Stimulated activated CD8-positive, alpha-beta memory T cell treated with anti-CD3 and anti-CD28 coated beads, Interleukin-15, amount 100 ng/mL, for 24 hours (primary cell): Measurements from ENCODE around the gene PTAFR.

Experiments
- DNase-seq: peaks from one replicate; pipeline ENCODE4 v3.0.0-alpha.2; 2020; ENCODE audit warnings: low read depth

PTAFR gene

DNA sequence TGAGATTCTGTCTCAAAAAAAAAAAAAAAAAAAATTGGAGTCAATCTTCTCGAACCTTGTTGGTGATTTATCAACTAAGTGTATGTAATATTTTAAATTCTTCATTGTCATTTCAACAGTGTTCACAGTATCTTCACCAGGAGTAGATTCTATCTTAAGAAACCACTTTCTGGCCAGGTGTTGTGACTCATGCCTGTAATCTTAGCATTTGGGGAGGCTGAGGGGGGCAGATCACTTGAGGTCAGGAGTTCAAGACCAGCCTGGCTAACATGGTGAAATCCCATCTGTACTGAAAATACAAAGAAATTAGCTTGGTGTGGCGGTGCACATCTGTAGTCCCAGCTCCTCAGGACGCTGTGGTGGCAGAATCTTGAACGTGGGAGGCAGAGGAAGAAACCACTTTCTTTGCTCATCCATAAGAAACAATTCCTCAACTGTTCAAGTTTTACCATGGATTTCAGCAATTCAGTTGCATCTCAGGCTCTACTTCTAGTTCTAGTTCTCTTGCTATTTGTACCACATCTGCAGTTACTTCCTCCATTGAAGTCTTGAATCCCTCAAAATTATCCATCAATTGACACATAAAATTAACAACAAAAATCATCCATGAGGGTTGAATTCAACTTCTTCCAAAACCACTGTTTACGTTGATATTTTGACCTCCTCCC is 57.7 kb downstream of the PTAFR start:
- DNase-seq, result no peak

DNA sequence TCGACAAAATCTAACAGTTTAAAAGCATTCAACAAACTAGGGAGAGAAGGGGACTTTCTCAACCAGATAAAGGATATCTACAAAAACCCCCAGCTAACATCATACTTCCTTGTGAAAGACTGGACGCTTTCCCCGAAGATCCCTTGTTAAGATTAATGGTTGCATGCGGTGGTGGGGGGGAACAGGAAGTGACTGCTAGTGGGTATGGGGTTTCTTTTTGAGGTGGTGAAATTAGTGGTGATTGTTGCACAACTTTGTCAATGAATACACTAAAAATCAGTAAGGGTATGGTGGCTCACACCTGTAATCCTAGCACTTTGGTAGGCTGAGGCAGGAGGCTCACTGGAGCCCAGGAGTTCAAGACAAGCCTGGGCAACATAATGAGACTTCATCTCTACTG is 61.2 kb downstream of the PTAFR start:
- DNase-seq, result no peak

DNA sequence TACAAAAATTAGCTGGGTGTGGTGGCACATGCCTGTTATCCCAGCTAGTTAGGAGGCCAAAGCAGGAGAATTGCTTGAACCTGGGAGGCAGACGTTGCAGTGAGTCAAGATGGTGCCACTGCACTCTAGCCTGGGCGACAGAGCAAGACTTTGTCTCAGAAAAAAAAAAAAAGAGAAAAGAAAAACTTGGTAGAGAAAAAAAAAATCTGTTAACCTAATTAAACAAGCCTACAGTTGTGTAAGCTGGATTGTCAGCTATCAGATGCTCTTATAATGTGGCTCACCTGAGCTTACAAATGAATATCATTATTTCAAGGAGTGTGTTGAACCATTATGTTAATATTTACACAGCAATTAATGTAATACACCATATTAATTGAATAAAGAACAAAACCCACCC is 61.6 kb downstream of the PTAFR start:
- DNase-seq, result no peak

DNA sequence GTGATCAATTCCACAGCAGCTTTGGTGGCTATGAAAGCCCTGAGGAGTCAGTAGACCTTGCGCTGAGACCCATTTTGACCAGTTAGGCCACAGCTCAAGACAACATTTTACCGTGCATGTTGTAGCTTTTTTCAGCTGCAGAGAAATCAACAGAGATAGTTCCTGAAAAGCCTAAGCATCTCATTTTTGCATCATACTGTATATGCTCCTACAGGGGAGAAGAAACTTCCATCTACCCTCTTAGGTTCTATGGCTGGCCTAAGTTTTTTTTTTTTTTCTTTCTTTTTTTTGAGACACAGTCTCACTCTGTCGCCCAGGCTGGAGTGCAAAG is 63.3 kb downstream of the PTAFR start:
- no peak for DNase-seq

DNA sequence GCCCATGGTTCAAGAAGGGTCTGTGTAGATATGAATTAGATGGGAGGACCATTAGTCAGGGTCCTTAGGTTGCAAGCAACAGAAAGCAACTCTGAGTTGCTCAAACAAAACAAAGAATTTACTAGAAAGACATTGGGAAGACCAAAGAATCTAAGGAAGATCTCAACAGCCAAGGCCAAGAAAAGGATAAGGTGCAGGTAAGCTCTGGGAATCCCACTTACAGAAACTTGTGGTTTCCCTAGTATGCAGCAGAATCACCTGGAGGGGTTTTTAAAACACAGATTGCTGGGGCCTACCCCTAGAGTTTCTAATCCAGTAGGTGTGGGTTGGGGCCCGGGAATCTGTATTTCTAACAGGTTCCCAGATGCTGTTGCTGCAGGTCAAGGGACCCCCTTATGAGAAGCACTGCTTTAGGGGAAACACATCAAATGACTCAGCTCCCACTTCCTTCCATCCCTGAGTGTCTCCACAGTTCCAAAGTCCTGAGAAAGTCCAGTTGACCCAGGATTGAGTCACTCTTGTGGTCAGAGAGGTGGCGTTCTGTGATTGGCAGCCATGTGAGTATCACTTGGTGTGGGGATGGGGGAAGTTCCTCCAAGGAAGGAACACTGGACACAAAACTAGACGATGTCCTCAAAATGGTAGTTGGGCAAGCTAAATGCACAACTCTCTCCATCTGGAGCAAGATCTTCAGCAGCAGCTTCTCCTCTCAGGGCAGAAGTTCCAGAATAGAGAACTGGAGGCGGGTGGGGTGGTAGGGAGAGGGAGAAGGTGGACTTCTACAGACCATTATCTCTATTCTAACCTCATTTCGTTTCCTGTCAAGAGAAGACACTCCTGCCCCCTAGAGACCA is 63.9 kb downstream of the PTAFR start:
- DNase-seq, result no peak

DNA sequence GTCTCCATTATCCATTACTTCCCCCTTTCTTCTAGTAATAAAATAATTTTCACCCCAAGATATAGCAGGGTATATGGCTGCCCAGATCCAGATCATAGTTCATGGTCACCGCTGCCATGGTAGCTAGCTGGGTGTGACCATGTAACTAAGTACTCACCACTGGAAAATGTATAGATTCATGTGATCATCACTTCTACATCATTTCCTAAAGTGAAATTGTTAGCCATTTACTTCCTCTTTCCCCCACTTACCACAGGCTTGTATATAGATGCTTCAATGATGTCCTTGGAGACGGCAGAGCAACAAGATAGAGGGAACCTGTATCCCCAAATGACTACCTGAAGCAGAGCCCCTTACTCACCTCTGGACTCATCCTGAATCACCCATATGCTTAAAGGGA is 65.3 kb downstream of the PTAFR start:
- no peak for DNase-seq

DNA sequence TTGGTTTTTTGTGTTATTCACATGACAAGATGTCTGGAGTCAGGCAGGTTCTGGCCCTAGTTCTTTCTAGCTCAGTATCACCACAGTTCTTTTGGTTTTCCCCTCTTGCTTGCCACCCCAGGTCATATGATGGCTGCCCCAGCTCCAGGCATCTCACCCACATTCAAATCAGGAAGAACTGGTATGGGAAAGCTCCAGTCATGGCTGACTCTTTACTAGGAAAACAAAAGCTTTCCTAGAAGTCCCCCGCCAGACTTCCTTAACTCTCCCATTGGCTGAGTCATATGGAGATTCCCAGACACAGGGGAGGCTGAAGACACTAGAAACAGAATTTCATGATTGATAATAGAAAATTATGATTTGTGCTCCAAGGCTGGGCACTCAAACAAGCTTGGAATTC is 65.9 kb downstream of the PTAFR start:
- DNase-seq, result no peak

DNA sequence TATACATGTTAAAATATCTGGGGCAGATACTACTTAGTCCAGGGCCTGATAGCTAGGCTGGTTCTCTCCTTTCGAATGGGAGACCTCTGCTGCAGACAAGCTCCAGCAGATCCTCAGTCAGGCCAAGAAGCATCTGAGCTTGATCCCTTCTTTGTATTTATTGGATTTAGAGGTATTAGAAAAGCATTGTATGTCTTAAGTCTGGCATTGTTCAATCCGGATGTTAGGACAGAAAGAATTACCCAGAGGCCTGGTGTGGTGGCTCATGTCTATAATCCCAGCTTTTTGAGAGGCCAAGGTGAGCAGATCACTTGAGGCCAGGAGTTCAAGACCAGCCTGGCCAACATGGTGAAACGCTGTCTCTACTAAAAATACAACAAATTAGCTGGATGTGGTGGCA is 66.9 kb downstream of the PTAFR start:
- DNase-seq, result no peak

DNA sequence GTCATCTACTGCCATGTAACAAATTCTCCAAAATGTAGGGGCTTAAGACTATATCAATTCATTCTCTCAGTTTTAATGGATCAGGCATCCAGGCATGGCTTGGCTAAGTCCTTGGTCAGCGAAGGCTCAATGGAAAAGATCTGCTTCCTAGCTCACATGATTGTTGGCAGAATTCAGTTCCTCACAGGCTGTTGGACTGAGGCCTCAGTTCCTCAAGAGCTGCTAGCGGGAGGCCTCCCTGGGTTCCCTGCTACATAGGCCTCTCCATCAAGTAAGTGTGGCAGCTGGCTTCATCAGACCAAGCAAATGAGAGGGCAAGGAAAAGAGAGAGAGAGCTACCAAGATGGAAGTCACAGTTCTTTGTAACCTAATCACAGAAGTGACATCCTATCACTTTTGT is 68.5 kb downstream of the PTAFR start:
- no peak for DNase-seq

DNA sequence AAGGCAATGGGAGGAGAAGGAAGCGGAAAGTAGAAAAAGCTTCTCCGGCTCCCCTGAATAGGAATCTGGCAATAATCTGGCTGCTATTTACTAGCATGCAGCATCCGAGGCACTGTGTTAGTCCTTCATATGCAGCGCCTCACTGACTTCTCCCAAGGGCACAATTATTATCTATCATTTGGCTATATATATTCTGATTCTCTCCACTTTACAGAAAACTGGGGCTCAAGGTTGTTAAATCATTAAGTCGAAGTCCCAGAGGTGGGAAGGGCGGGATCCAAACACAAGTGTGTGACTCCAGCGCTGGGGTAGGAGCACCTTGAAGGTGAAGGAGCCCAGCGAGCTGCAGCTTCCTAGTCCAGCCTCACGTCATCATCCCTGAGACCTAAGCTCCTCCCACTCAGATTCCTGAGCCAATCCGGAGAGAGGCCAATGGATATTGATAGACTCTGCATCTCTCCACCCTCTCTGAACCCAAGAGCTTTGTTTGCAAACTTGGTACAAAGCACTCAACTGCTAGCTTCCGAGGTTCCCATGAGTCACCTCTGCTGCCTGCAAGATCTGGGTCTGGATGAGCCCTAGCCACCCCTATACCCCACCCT is 71.5 kb downstream of the PTAFR start:
- DNase-seq, result no peak

DNA sequence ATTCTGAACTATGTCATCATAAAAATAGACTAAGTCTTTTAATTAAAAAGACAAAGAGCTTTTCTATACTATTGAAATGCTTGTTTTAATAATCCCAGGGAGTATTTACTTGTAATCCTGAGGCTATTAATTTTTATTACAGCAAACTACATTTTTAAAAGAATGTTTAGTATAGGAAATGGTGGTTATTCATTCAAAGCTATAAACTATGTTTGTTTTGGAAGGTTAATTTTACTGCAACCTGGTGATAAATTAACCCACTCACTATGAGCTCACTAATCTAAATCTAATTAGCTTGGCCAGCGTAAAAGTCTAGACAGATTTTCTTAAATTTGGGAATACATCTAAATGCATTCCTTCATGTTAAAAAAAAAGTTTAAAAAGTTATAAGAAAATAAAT is 74.3 kb downstream of the PTAFR start:
- DNase-seq, result no peak

DNA sequence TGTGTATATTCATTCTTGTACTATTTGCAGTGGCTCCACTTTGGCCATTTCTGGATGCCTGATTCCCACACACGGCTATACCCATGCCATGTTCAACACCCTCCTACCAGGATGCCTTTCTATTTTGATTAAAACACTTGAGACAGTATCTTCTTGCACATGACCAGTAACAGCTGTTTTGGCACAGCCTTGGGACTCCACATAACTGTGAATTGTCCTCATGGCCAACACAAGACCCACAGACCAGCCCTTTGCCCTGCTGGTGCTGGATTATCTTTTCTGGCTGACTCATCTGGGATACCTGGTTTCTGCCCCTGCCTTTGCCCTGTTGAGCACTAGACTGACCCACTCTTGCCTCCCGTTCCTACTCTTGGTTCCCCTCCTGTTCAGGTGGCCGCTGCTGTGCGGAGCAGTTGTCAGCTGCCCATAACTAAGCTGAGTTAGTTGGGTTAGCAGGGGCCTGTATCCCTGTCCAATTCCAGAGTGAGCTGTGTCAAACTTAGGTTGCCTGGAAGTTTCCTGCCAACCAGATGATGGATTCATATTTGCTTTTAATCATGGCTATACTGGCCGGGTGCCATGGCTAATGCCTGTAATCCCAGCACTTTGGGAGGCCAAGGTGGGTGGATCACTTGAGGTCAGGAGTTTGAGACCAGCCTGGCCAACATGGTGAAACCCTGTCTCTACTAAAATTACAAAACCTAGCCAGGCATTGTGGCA is 77.3 kb downstream of the PTAFR start:
- DNase-seq, result no peak
